NCI-H446 treated with DMSO at 0.1 percent for 48 hours (cell line): ENCODE measurements around the gene CCDC61.

ENCODE experiments used
- DNase-seq: peaks from one replicate; lab custom pipeline; 2025; lab: John Stamatoyannopoulos, UW

CCDC61 gene

GRCh38 chr19:46015687-46016425 is 20.6 kb downstream of the CCDC61 start:
- no peak for DNase-seq

DNA sequence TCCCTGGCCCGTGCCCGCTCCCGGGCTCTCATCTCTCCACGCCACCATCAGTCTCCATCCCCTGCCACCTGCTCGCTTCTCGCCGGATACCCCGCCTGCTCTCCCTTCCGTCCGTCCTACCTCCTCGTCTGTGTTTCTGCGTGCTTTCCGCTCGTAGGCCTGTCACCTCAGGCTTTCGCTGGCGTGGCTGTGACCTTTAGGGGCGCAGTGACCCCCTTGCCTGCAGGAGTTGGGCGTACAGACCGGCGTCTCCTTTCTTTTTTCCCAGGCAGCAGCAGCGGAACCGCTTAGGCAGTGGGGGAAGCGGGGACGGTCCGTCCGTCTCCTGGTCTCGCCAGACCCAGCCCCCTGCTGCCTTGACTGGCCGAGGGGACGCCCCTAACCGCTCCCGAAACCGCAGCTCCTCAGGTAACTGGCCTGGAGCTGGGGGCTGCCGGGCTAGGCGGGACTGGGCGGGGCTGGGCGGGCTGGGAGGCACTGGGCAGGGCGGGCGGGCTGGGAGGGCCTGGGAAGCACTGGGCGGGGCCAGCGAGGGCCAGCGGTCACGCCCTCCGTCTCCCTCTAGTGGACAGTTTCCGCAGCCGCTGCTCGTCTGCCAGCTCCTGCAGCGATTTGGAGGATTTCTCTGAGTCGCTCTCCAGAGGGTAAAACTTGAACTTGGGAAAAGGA is 21.3 kb downstream of the CCDC61 start:
- DNase-seq, result peak; percentile 69

DNA sequence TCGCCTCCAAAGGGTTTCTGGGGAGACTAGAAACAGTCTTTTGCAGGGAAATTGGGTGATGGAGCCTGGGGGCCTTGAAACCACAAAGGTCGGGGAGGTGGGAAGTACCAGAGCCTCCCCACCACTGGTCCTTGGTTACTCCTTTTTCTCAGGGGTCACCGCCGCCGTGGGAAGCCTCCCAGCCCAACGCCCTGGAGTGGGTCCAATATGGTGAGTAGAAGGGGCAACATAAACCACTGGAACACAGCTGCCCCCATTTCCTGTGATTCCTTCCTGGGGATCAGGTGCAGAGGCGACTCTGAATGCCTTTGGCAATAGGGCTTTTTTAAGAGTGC is 21.8 kb downstream of the CCDC61 start:
- DNase-seq, result no peak

DNA sequence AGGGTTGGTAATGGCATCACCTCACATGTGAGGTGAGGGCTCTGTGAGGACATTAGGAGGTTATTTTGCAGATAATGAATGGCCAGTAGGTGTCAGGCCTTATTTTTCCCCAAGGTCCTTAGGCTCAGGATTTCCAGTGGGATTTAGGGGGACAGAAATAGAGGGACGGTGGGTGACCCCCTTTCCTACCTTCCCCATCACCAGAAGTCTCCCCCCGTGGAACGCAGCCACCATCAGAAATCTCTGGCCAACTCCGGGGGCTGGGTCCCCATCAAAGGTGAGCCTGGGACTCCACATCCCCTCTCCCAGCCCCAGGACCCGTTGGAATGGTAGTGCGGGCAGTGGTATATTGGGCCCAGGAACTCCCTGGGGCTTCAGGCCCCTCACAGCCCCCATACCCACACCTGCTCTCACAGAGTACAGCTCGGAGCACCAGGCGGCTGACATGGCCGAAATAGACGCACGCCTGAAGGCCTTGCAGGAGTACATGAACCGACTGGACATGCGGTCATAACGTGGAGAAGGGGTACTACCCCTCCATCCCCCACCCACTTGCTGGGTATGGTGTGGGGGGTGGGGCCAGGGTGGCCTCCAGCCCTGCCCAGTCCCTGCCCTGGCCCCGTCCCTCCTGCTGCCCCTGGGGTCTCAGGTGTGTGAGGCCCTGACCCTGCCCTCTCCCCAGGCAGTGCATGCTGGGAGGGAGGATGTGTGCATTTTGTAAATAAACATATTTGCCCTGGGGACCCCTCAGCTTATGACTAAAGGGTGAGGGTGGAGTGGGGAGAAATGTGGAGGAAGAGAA is 22.8 kb downstream of the CCDC61 start:
- DNase-seq, result no peak

GRCh38 chr19:46018729-46019251 is 23.5 kb downstream of the CCDC61 start:
- DNase-seq, result no peak

DNA sequence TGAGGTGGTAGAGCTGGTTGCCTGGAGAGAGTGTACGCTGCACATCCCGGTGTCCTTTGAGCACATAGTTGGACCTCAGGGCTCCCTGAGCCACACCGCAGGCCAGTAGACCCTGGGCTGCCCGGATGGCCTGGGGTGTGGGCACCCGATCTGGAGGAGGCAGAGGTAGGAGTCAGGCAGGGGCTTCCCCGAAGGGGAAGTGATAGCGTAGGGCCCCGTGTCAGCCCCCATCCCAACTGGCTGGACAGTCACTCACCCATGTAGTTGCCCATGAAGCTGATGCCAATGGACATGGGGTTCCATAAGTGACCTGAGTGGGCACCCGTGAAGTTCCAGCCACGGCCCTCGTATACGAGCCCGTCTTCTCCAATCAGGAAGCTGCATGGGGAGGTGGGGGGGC is 24.0 kb downstream of the CCDC61 start:
- no peak for DNase-seq

DNA sequence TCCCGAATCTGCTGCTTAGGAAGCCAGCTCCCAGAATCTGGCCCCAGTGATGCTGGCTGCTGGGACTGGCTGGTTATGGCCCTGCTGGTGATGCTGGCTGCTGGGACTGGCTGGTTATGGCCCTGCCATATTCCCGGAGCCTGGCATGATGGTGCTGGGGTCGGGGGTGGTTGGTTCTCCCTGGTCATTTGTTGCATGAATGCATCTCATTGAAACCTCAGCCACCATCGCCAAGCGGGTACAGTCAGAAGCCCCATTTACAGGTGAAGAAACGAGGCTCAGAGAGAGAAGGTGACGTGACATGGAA is 25.5 kb downstream of the CCDC61 start:
- DNase-seq, result no peak

DNA sequence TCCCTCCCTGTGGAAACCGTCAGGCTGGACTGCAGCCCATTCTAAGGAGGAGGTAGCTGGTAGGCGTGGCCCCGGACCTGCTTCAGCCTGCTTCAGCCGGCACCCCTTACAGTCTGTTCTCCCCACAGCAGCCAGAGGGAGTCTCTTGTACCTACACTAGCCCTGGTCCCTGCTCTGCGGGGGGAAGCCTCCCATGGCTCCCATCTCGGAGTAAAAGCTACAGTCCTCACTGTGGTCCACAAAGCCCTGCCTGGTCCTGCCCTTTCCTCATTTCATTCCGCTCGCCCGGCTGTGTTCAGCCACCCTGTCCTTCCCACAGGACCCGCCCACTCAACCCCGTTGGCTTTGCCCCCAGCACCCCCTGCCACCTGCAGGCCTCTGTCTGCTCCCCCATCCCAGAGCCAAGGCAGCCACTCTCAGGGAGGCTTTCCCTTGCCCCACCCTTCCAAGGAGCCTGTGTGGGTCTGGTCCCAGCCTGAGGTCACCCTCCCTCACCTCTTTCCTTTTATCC is 26.3 kb downstream of the CCDC61 start:
- no peak for DNase-seq

DNA sequence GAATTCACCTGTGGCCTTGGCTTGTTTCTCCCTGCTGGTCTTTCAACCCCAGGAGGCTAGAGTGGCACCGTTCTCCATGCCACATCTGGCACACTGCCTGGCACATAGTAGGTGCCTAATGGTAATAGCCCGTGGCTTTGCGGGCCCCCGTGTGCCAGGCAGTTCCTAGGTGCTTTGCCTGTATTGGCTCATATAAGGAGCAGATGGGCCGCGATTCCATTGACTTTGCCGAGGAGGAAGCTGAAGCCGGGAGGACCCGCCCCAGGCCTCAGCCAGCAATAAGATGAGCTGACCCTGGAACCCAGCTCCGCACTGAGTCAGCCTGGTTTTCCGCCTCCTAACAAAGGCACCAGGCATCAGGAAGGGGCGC is 26.8 kb downstream of the CCDC61 start:
- no peak for DNase-seq

GRCh38 chr19:46022431-46023310 is 27.4 kb downstream of the CCDC61 start, which contains the start of gene PGLYRP1:
Gene PGLYRP1 (minus strand): TSS chr19:46023053. CDS start chr19:46023021, 32 bp downstream.
- no peak for DNase-seq

DNA sequence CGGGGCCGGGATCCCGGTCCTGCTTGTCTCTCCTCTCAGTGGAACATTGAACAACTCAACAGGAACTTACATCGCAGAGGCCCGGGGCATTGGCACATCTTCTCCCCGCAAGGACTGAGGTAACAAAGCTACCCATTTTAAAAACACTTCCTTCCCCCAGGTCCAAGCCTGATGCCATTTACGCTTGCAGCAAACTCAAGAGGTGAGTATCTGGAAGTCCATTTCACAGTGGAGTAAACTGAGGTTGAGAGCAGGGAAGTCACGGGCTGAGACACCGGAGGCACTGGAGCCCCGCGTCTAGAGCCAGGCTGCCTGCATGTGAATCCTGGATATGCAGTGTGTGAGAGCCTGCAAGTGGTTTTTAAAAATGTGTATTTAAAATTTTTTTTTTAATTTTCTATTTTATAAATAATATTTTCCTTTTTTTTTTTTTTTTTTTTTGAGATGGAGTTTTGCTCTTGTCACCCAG is 28.1 kb downstream of the CCDC61 start:
- DNase-seq, result no peak

- DNase-seq, result no peak
These were observed 30.6 kb downstream of the CCDC61 start for GRCh38 chr19:46025835-46026234.

DNA sequence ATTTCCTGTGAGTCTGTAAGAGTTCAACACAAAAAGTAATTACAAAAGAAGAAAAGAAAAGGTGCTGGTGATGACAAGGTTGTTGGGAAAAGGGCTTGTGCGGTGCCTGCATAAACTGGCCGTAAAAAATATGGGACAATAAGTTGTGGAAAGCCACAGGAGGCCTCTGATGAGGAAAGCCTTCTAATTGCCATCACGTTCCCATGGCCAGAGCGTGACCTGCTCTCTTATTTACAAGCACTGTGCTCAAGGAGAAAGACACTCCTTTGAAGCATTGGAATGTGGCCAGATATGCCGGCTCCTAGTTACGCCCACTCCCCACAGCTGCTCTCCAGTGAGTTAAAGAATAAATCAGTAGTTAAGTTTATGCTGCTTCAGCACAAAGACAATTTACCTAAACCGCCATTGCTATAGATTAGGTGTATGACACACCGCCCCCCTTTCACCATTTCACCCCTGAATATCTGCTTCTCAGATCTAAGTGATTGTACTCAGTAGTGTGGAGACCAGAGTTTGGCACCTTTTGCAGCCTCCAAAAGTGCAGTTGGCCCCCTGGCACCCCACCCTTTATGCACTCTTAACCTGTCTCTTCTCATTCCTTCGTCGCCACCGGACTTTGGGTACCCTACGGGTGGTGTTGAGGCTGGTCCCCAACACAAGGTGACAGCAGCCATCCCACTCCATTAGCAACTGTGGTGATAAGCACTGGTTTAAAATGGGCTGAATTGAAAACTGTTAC is 35.7 kb downstream of the CCDC61 start:
- no peak for DNase-seq

- no peak for DNase-seq
These were observed 36.7 kb downstream of the CCDC61 start for GRCh38 chr19:46031781-46032596.

DNA sequence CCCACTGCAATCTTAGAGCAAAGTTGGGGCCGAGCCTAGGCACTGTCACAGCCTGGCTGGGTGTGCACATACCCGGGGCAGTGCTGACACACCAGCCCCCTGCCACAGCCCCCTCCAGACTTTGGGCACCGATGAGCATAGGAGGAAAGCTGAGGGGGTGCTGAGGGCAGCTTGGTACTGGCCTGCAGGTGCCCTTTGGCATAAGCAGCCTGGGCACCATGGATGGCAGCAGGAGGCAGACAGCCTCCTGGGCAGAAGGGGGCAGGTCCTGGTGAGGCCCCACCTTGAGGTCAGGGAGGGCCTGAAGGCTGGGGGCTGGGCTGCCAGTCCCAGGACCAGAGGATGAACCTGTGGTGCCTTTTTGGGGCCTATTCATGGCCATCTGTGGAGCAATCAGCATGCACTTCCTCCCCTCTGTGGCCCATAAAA is 37.3 kb downstream of the CCDC61 start:
- DNase-seq, result no peak

- no peak for DNase-seq
These were observed 38.1 kb downstream of the CCDC61 start for GRCh38 chr19:46033401-46033800.

- DNase-seq, result no peak
These were observed 40.3 kb downstream of the CCDC61 start for GRCh38 chr19:46035546-46035945.

- no peak for DNase-seq
These were observed 40.9 kb downstream of the CCDC61 start for GRCh38 chr19:46035986-46036743.

- DNase-seq, result no peak
These were observed 41.5 kb downstream of the CCDC61 start for GRCh38 chr19:46036744-46037128.
